HepG2 (cell line): ENCODE data around the gene PNLIPRP2.

Experiments used
- ATF7 ChIP-seq, 2 experiments: fragments of 450-650 bp in 1 of 2; sonication (generic) in 1 of 2; formaldehyde crosslinking in 1 of 2; IDR thresholded peaks; 2 replicates each; pipeline versions ENCODE4 v1.4.0 to v1.6.1; 2016 to 2020; ENCODE audit warnings: antibody characterized with exemption in 1 of 2, mild to moderate bottlenecking in 1 of 2, missing genetic modification reagents in 1 of 2
- CTCF ChIP-seq: sonication (generic); formaldehyde crosslinking; IDR thresholded peaks from 2 replicates; pipeline ENCODE4 v1.5.0; 2020; ENCODE audit warnings: mild to moderate bottlenecking, missing genetic modification reagents, moderate library complexity
- ESRRA ChIP-seq: sonication (generic); formaldehyde crosslinking; IDR thresholded peaks from 2 replicates; pipeline ENCODE4 v1.5.1; 2020; ENCODE audit warnings: mild to moderate bottlenecking, low read depth, missing genetic modification reagents
- FOSL2 ChIP-seq: sonication (generic); formaldehyde crosslinking; IDR thresholded peaks from 2 replicates; pipeline ENCODE4 v1.4.0; 2020; ENCODE audit warnings: missing genetic modification reagents
- KDM2A ChIP-seq: sonication (generic); formaldehyde crosslinking; IDR thresholded peaks from 2 replicates; pipeline ENCODE4 v1.4.0; 2020; ENCODE audit warnings: low read depth, missing genetic modification reagents, borderline replicate concordance
- POLR2AphosphoS2 ChIP-seq: IDR thresholded peaks from 2 replicates; pipeline ENCODE4 v1.6.1; 2011; ENCODE audit warnings: low read depth, low read length, improper control_type of control experiment
- PRPF4 ChIP-seq: fragments of 200-400 bp; formaldehyde crosslinking; IDR thresholded peaks from 2 replicates; pipeline ENCODE4 v1.6.1; 2016; ENCODE audit warnings: low read length, low read depth; ENCODE audit not compliant: poor library complexity, severe bottlenecking

GRCh38 chr10:116610443-116611152, 10.2 kb upstream of the PNLIPRP2 start:
- TF ChIP-seq PRPF4 (no peak), KDM2A (CRISPR knock-in tag) (no peak), ESRRA (CRISPR knock-in tag) (no peak), POLR2AphosphoS2 (no peak), FOSL2 (CRISPR knock-in tag) (no peak), CTCF (CRISPR knock-in tag) (no peak), ATF7 (IDR thresholded peaks at IDR 0.05) (no peak), ATF7 (CRISPR knock-in tag; IDR thresholded peaks at IDR 0.05) (no peak)
